ENCODE measurements around the gene KRTAP4-6. TPM values are rescaled to one million over a fixed set of nuclear protein-coding genes. Genes with fewer than 3 reads are reported as not detected.
"Not testable (repeated sequence)": the region's sequence is repeated elsewhere in the genome, so short reads cannot be mapped to it uniquely, and the experiment has no call there.

KRTAP4-6 gene
- polyA plus RNA-seq, 1 of the 3 experiments (the other 2 are of a cell fraction), result not detected

DNA sequence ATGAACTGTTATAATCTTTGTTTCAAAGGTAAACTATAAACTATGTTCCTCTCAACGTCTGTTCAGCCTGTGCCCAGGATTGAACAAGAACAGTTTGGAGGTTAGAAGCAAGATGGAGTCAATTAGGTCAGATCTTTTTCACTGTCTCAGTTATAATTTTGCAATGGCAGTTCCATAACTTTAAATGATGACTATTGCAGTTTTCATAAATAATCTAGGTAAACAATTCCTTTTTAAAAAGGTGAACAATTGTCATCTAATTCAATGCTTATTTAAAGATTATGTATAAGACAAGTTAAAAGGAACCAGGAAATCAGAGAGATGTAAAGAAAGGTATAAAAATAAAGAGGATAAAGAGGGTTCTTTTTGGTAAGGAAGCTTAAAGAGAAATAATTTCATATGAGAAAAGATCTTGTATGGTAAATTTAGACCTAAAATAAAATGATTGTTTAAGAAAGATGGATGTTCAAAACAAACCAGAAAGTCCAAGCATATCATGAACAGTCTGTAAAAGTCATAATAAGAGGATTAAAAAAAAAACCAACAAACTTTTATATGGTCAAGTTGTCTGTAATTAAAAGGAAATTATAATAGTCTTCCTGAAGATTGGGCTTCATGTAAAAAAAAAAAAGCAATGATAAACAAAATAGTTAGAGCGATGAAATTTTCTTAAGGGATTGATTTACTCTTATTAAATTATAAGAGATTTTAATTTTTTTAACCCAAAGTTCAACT, 29.0 kb downstream of the KRTAP4-6 start:
- H3K36me3 ChIP-seq (replicated peaks in 1 of 2; ENCODE audit: control insufficient read depth in 1 of 2, insufficient read depth in 2 of 2, low read length in 1 of 2), result no peaks in the 10 kb centered on the region
- H3K79me2 ChIP-seq (ENCODE audit: insufficient read depth), result no peaks in the 10 kb centered on the region
- H3K27me3 ChIP-seq (ENCODE audit: insufficient read depth), result no peaks in the 10 kb centered on the region; the same call in 1 of the 2 replicates
- no peak overlapping the region for H3K4me3 ChIP-seq (ENCODE audit: low read depth in 2 of 2, low read length in 1 of 2)
- H3K4me1 ChIP-seq (ENCODE audit: control insufficient read depth in 1 of 2, insufficient read depth in 2 of 2, low read depth in 1 of 2, low read length in 1 of 2), result no peaks in the 10 kb centered on the region
- H3K9me3 ChIP-seq, result peaks cover 9% of the 10 kb centered on the region; the same call in 1 of the 2 replicates
- no peak for TF ChIP-seq TCF12 (IDR thresholded peaks at IDR 0.05)
- no peak overlapping the region for H3K4me2 ChIP-seq
- H3K27ac ChIP-seq (ENCODE audit: low read depth in 2 of 2, low read length in 1 of 2), result no peak overlapping the region
- H3K9me2 ChIP-seq, result no peaks in the 10 kb centered on the region
- no peaks in the 10 kb centered on the region for H3F3A ChIP-seq (replicated peaks; ENCODE audit: insufficient read depth)
- no peak overlapping the region for H2AFZ ChIP-seq (ENCODE audit: low read depth)
- CTCF ChIA-PET, result interaction anchor here (1.9 kb wide), 1 partner anchor 438 kb away, joined by 5 read pairs; no protein-coding TSS in a partner anchor
- POLR2A ChIA-PET, result no interaction called here
- DNase-seq, result no peak
- no peak overlapping the region for H3K9ac ChIP-seq
- no peaks in the 10 kb centered on the region for H4K20me1 ChIP-seq (ENCODE audit: insufficient read depth)
- WGBS (ENCODE audit: low lambda C conversion rate), result 12% methylated on average over 2 of the region's 2 CpGs

GRCh38 chr17:41108728-41109386, 31.5 kb downstream of the KRTAP4-6 start:
- DNase-seq; H3K27me3 ChIP-seq (ENCODE audit: insufficient read depth); H3K4me1 ChIP-seq (ENCODE audit: control insufficient read depth in 1 of 2, insufficient read depth in 2 of 2, low read depth in 1 of 2, low read length in 1 of 2); H3K4me3 ChIP-seq (ENCODE audit: low read depth in 2 of 2, low read length in 1 of 2); POLR2A ChIA-PET; H3F3A ChIP-seq (replicated peaks; ENCODE audit: insufficient read depth); H3K9ac ChIP-seq; H2AFZ ChIP-seq (ENCODE audit: low read depth); H4K20me1 ChIP-seq (ENCODE audit: insufficient read depth); H3K4me2 ChIP-seq; H3K79me2 ChIP-seq (ENCODE audit: insufficient read depth); CTCF ChIA-PET; H3K36me3 ChIP-seq (replicated peaks in 1 of 2; ENCODE audit: control insufficient read depth in 1 of 2, insufficient read depth in 2 of 2, low read length in 1 of 2); H3K9me2 ChIP-seq; H3K27ac ChIP-seq (ENCODE audit: low read depth in 2 of 2, low read length in 1 of 2); H3K9me3 ChIP-seq: not testable (repeated sequence)
- WGBS (ENCODE audit: low lambda C conversion rate), result 3% methylated on average over 1 of the region's 1 CpG

DNA sequence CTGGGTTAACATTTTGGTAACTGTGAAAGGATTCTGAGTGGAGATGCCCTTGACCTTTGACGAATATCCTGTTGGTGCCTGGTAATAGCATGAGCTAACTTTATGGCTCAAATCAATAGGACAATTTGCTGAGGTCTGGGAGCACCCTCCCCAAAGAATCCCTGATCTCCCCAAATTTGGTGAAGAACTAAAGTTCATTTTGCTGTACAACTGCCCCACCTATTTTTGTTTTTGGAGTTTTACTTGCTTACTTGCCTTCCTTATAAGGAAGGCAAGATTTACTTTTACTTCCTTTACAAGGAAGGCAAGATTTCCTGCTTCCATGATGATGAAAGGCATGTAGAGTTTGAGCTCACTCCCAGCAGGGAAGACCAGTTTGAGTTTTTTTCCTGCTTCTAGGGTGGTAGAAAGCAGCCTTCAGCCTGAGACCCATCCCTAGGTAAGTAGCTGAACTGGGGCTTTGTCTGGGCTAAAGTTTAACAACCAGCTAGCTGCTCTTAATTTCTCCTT, 32.3 kb downstream of the KRTAP4-6 start:
- no peaks in the 10 kb centered on the region for H3K9me2 ChIP-seq
- no peak overlapping the region for H3K4me2 ChIP-seq
- H3K79me2 ChIP-seq (ENCODE audit: insufficient read depth), result no peaks in the 10 kb centered on the region
- H3K9me3 ChIP-seq, result peaks cover 9% of the 10 kb centered on the region; the same call in 1 of the 2 replicates
- DNase-seq, result no peak
- H4K20me1 ChIP-seq (ENCODE audit: insufficient read depth), result no peaks in the 10 kb centered on the region
- H2AFZ ChIP-seq (ENCODE audit: low read depth), result no peak overlapping the region
- ChIA-PET CTCF (no interaction called here), POLR2A (no interaction called here)
- TF ChIP-seq NFIC (IDR thresholded peaks at IDR 0.05; ENCODE audit: borderline replicate concordance) (no peak), CTCF (IDR thresholded peaks at IDR 0.05) (no peak), CHD2 (IDR thresholded peaks at IDR 0.05; ENCODE audit: low read length, partially characterized antibody) (no peak), TCF12 (IDR thresholded peaks at IDR 0.05) (no peak), YY1 (IDR thresholded peaks at IDR 0.05; ENCODE audit: low read depth) (no peak), USF1 (IDR thresholded peaks at IDR 0.05; ENCODE audit: borderline replicate concordance, low read depth) (no peak), SIN3A (IDR thresholded peaks at IDR 0.05; ENCODE audit: borderline replicate concordance, low read depth, low read length) (no peak), JUND (IDR thresholded peaks at IDR 0.05) (no peak), MEF2A (IDR thresholded peaks at IDR 0.05; ENCODE audit: borderline replicate concordance, low read depth) (no peak), RCOR1 (IDR thresholded peaks at IDR 0.05; ENCODE audit: low read length) (no peak)
- H3K4me1 ChIP-seq (ENCODE audit: control insufficient read depth in 1 of 2, insufficient read depth in 2 of 2, low read depth in 1 of 2, low read length in 1 of 2), result no peaks in the 10 kb centered on the region; a peak in 1 of 4 replicates
- H3K4me3 ChIP-seq (ENCODE audit: low read depth in 2 of 2, low read length in 1 of 2), result no peak overlapping the region
- H3F3A ChIP-seq (replicated peaks; ENCODE audit: insufficient read depth), result peaks cover 3% of the 10 kb centered on the region
- H3K27ac ChIP-seq (ENCODE audit: low read depth in 2 of 2, low read length in 1 of 2), result no peak overlapping the region
- 6% methylated on average over 1 of the region's 1 CpG for WGBS (ENCODE audit: low lambda C conversion rate)
- no peaks in the 10 kb centered on the region for H3K36me3 ChIP-seq (replicated peaks in 1 of 2; ENCODE audit: control insufficient read depth in 1 of 2, insufficient read depth in 2 of 2, low read length in 1 of 2)
- no peaks in the 10 kb centered on the region for H3K27me3 ChIP-seq (ENCODE audit: insufficient read depth)
- H3K9ac ChIP-seq, result no peak overlapping the region

DNA sequence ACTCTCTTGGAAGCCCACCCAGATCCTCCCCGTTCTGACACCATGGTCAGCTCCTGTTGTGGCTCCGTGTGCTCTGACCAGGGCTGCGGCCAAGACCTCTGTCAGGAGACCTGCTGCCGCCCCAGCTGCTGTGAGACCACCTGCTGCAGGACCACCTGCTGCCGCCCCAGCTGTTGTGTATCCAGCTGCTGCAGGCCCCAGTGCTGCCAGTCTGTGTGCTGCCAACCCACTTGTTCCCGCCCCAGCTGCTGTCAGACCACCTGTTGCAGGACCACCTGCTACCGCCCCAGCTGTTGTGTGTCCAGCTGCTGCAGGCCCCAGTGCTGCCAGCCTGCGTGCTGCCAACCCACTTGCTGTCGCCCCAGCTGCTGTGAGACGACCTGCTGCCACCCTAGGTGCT, 35.0 kb downstream of the KRTAP4-6 start, which contains the start of gene KRTAP4-9:
Gene KRTAP4-9, plus strand, starts transcription at position 43 of the 400 bp plus-strand sequence. Its CDS starts 0 bp downstream, at position 43.
- CTCF ChIA-PET; H3K9me3 ChIP-seq; DNase-seq; H3K9me2 ChIP-seq; H3F3A ChIP-seq (replicated peaks; ENCODE audit: insufficient read depth); H3K36me3 ChIP-seq (replicated peaks in 1 of 2; ENCODE audit: control insufficient read depth in 1 of 2, insufficient read depth in 2 of 2, low read length in 1 of 2); H3K27me3 ChIP-seq (ENCODE audit: insufficient read depth); H2AFZ ChIP-seq (ENCODE audit: low read depth); H3K4me3 ChIP-seq (ENCODE audit: low read depth in 2 of 2, low read length in 1 of 2); H3K27ac ChIP-seq (ENCODE audit: low read depth in 2 of 2, low read length in 1 of 2); POLR2A ChIA-PET; H3K9ac ChIP-seq; H3K4me1 ChIP-seq (ENCODE audit: control insufficient read depth in 1 of 2, insufficient read depth in 2 of 2, low read depth in 1 of 2, low read length in 1 of 2); H4K20me1 ChIP-seq (ENCODE audit: insufficient read depth); H3K79me2 ChIP-seq (ENCODE audit: insufficient read depth): not testable (repeated sequence)
- WGBS (ENCODE audit: low lambda C conversion rate), result 19% methylated on average over 3 of the region's 10 CpGs
- peak within 1 kb of the TSS; percentile 40; the same call in 1 of the 2 replicates for H3K4me2 ChIP-seq

All from SK-N-SH (cell line).